Measurements from ENCODE around the gene TRAPPC3L.

The TRAPPC3L gene

DNA sequence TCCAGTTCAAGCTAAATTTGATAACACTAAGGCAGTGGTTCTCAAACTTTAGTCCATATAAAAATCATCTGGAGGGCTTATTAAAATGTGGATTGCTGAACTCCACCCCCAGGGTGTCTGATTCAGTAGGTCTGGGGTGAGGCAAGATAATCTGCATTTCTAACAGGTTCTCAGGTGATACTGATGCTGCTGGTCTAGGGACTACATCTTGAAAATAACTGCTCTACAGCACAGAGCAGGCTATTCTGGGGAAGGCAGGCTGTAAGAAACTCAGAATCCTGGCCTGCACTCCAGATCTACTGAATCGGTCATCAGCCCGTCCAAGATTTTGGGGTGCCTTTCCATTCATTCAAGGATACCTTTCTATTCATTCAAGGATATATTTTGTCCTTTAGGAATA lies 22.6 kb downstream of the TRAPPC3L start:
- Histone ChIP-seq H3K9me3 (ENCODE audit: control extremely low read depth in 1 of 5, control insufficient read depth in 4 of 5, insufficient read depth in 2 of 5, low read depth in 1 of 5, low read length in 4 of 5) (no peaks in the 10 kb centered on the region), H3K36me3 (ENCODE audit: control insufficient read depth in 4 of 4, insufficient read depth in 4 of 4, low read length in 3 of 4) (no peaks in the 10 kb centered on the region), H3K4me1 (ENCODE audit: control extremely low read depth in 1 of 4, control insufficient read depth in 4 of 4, insufficient read depth in 4 of 4, low read length in 3 of 4) (no peaks in the 10 kb centered on the region), H3K27ac (ENCODE audit: insufficient read depth in 1 of 2, low read depth in 1 of 2, low read length in 2 of 2, poor library complexity in 1 of 2, severe bottlenecking in 2 of 2) (no peak overlapping the region), H3K27me3 (replicated peaks in 2 of 5; ENCODE audit: control insufficient read depth in 4 of 5, insufficient read depth in 5 of 5, low read length in 4 of 5) (no peaks in the 10 kb centered on the region), H3K4me3 (ENCODE audit: control insufficient read depth in 1 of 7, extremely low read depth in 1 of 7, insufficient read depth in 4 of 7, low read depth in 2 of 7, low read length in 6 of 7) (no peak overlapping the region)
- ChIA-PET CTCF (interaction anchor here (0.6 to 2.4 kb wide), 6 partner anchors 9 to 303 kb away, joined by 3 to 8 read pairs (median 4); no protein-coding TSS in a partner anchor), POLR2A (no interaction called here)
- no peak for DNase-seq
- WGBS (ENCODE audit: insufficient coverage) = no CpG with 5 or more reads among the region's 2 CpGs

DNA sequence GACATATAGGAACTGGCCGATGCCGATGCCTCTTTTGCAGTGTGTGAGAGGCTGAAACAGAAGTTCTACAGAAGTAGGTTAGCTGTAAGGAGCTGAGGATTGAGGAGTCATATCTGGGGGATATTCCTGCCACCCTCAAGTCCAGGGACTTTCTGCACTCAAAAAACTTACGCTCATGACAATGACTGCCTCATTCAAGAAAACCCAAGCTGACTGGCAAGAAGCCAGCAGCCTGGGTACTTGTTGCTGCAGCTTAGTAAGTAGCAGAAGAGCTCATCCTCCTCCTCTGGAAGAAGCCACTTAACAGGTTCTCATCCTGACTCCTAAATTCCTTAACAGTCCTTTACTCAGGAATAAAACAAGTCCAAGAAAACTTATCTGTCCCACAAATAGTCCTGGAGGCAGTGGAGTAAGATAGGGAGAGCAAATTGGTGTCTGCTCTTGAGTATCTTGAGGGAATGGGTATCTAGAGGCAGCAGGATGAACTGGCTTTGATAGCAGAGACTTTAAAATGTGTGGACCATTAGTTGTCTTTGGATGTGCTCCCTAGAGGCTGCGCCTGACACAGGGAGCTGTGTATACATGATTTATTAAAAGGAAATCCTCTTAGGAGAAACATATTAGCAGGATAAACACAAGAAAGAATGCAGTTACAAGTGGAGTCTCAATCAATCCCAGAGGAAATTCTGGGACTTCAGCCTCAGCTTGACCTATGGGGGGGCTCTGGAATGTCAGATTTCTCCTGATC lies 26.7 kb downstream of the TRAPPC3L start:
- ChIA-PET CTCF (interaction anchor here (1.0 to 1.8 kb wide), 4 partner anchors 14 to 195 kb away, joined by 3 to 5 read pairs (median 4); no protein-coding TSS in a partner anchor), POLR2A (no interaction called here)
- H3K4me1 ChIP-seq (ENCODE audit: control extremely low read depth in 1 of 4, control insufficient read depth in 4 of 4, insufficient read depth in 4 of 4, low read length in 3 of 4) = peaks cover 0 to 3% (median 0%) of the 10 kb centered on the region in 4 experiments
- H3K9me3 ChIP-seq (ENCODE audit: control extremely low read depth in 1 of 5, control insufficient read depth in 4 of 5, insufficient read depth in 2 of 5, low read depth in 1 of 5, low read length in 4 of 5) = no peaks in the 10 kb centered on the region
- no peak overlapping the region for H3K27ac ChIP-seq (ENCODE audit: insufficient read depth in 1 of 2, low read depth in 1 of 2, low read length in 2 of 2, poor library complexity in 1 of 2, severe bottlenecking in 2 of 2)
- H3K4me3 ChIP-seq (ENCODE audit: control insufficient read depth in 1 of 7, extremely low read depth in 1 of 7, insufficient read depth in 4 of 7, low read depth in 2 of 7, low read length in 6 of 7) = no peak overlapping the region
- DNase-seq = peak in 2 of 3 donors; percentile 26 to 28
- 84% methylated on average over 4 of the region's 4 CpGs for WGBS (ENCODE audit: insufficient coverage)
- H3K27me3 ChIP-seq (replicated peaks in 2 of 5; ENCODE audit: control insufficient read depth in 4 of 5, insufficient read depth in 5 of 5, low read length in 4 of 5) = no peaks in the 10 kb centered on the region
- H3K36me3 ChIP-seq (ENCODE audit: control insufficient read depth in 4 of 4, insufficient read depth in 4 of 4, low read length in 3 of 4) = no peaks in the 10 kb centered on the region

- H3K36me3 ChIP-seq (ENCODE audit: control insufficient read depth in 4 of 4, insufficient read depth in 4 of 4, low read length in 3 of 4) = no peaks in the 10 kb centered on the region
- ChIA-PET POLR2A (no interaction called here), CTCF (interaction anchor here (0.8 to 2.0 kb wide), 10 partner anchors 15 to 227 kb away, joined by 3 to 9 read pairs (median 4); no protein-coding TSS in a partner anchor)
- H3K4me1 ChIP-seq (ENCODE audit: control extremely low read depth in 1 of 4, control insufficient read depth in 4 of 4, insufficient read depth in 4 of 4, low read length in 3 of 4) = peaks cover 0 to 3% (median 0%) of the 10 kb centered on the region in 4 experiments
- DNase-seq = no peak
- H3K4me3 ChIP-seq (ENCODE audit: control insufficient read depth in 1 of 7, extremely low read depth in 1 of 7, insufficient read depth in 4 of 7, low read depth in 2 of 7, low read length in 6 of 7) = no peak overlapping the region
- no peak overlapping the region for H3K27ac ChIP-seq (ENCODE audit: insufficient read depth in 1 of 2, low read depth in 1 of 2, low read length in 2 of 2, poor library complexity in 1 of 2, severe bottlenecking in 2 of 2)
- H3K9me3 ChIP-seq (ENCODE audit: control extremely low read depth in 1 of 5, control insufficient read depth in 4 of 5, insufficient read depth in 2 of 5, low read depth in 1 of 5, low read length in 4 of 5) = no peaks in the 10 kb centered on the region
- H3K27me3 ChIP-seq (replicated peaks in 2 of 5; ENCODE audit: control insufficient read depth in 4 of 5, insufficient read depth in 5 of 5, low read length in 4 of 5) = no peaks in the 10 kb centered on the region
Observed at GRCh38 chr6:116515141-116515540, 30.3 kb downstream of the TRAPPC3L start.

DNA sequence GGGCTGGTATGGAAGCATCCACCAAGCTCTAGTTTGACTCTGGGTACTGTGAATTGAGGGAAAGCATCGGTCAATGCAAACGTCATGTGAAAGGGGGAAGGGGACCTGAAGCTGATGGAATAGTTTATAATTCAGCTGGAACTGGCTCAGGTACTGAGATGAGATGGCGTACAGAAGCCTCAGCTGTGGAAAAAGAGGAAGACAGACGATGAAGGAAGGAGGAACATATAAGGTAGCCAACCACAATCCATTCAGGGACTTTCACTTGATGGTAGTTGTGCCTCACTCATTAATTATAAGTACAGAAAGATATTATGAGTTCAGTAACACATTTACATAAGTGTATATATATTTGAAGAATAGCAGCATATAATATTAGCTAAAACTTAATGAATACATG lies 31.4 kb downstream of the TRAPPC3L start:
- 80% methylated on average over 2 of the region's 4 CpGs for WGBS (ENCODE audit: insufficient coverage)
- Histone ChIP-seq H3K27me3 (replicated peaks in 2 of 5; ENCODE audit: control insufficient read depth in 4 of 5, insufficient read depth in 5 of 5, low read length in 4 of 5) (no peaks in the 10 kb centered on the region), H3K27ac (ENCODE audit: insufficient read depth in 1 of 2, low read depth in 1 of 2, low read length in 2 of 2, poor library complexity in 1 of 2, severe bottlenecking in 2 of 2) (no peak overlapping the region), H3K4me3 (ENCODE audit: control insufficient read depth in 1 of 7, extremely low read depth in 1 of 7, insufficient read depth in 4 of 7, low read depth in 2 of 7, low read length in 6 of 7) (no peak overlapping the region), H3K4me1 (ENCODE audit: control extremely low read depth in 1 of 4, control insufficient read depth in 4 of 4, insufficient read depth in 4 of 4, low read length in 3 of 4) (peaks cover 0 to 3% (median 0%) of the 10 kb centered on the region in 4 experiments), H3K9me3 (ENCODE audit: control extremely low read depth in 1 of 5, control insufficient read depth in 4 of 5, insufficient read depth in 2 of 5, low read depth in 1 of 5, low read length in 4 of 5) (peaks cover 0 to 3% (median 0%) of the 10 kb centered on the region in 5 experiments), H3K36me3 (ENCODE audit: control insufficient read depth in 4 of 4, insufficient read depth in 4 of 4, low read length in 3 of 4) (no peaks in the 10 kb centered on the region)
- peak in 2 of 3 donors; percentile 45 to 48 for DNase-seq
- ChIA-PET POLR2A (no interaction called here), CTCF (interaction anchor here (1.1 to 2.0 kb wide), 7 partner anchors 9 to 245 kb away, joined by 3 to 9 read pairs (median 4); no protein-coding TSS in a partner anchor)

DNA sequence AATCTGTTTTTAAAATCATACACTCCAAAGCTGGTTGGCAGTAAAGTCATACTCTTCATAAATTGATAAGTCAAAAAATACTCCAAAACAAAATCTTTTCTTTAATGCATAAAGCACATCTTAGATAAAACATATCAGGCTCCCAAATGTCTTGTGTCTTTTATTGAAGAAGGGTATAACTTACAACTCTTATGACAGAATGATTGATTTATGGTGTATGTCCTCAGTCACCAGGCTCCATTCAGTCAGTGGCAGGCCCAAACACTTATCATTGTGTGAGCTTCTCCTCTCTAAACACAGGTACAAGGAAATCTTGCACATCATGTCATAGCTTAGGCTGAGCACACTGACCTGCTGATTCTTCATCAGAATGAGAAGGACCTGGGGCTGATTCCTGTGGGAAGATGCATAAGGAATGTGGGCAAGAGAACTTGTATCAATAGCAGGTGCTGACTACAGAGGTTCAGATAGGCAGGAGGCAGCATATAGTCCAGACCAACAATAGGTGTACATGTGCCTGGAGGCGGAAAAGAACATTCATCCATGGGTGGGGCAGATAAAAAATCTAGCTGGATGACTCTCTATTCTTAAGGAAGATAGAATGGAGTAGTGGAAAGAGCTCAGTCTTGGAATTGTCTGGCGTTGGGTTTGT lies 32.1 kb downstream of the TRAPPC3L start:
- no peak overlapping the region for H3K27ac ChIP-seq (ENCODE audit: insufficient read depth in 1 of 2, low read depth in 1 of 2, low read length in 2 of 2, poor library complexity in 1 of 2, severe bottlenecking in 2 of 2)
- H3K36me3 ChIP-seq (ENCODE audit: control insufficient read depth in 4 of 4, insufficient read depth in 4 of 4, low read length in 3 of 4) = no peaks in the 10 kb centered on the region
- POLR2A ChIA-PET = no interaction called here
- H3K4me1 ChIP-seq (ENCODE audit: control extremely low read depth in 1 of 4, control insufficient read depth in 4 of 4, insufficient read depth in 4 of 4, low read length in 3 of 4) = peaks cover 0 to 3% (median 0%) of the 10 kb centered on the region in 4 experiments
- no peaks in the 10 kb centered on the region for H3K27me3 ChIP-seq (replicated peaks in 2 of 5; ENCODE audit: control insufficient read depth in 4 of 5, insufficient read depth in 5 of 5, low read length in 4 of 5)
- CTCF ChIA-PET = interaction anchor here (1.1 to 3.2 kb wide), 7 partner anchors 9 to 244 kb away, joined by 3 to 10 read pairs (median 4); no protein-coding TSS in a partner anchor
- peaks cover 0 to 4% (median 0%) of the 10 kb centered on the region in 5 experiments for H3K9me3 ChIP-seq (ENCODE audit: control extremely low read depth in 1 of 5, control insufficient read depth in 4 of 5, insufficient read depth in 2 of 5, low read depth in 1 of 5, low read length in 4 of 5)
- no peak for DNase-seq
- H3K4me3 ChIP-seq (ENCODE audit: control insufficient read depth in 1 of 7, extremely low read depth in 1 of 7, insufficient read depth in 4 of 7, low read depth in 2 of 7, low read length in 6 of 7) = no peak overlapping the region
- WGBS (ENCODE audit: insufficient coverage) = 100% methylated on average over 2 of the region's 2 CpGs

DNA sequence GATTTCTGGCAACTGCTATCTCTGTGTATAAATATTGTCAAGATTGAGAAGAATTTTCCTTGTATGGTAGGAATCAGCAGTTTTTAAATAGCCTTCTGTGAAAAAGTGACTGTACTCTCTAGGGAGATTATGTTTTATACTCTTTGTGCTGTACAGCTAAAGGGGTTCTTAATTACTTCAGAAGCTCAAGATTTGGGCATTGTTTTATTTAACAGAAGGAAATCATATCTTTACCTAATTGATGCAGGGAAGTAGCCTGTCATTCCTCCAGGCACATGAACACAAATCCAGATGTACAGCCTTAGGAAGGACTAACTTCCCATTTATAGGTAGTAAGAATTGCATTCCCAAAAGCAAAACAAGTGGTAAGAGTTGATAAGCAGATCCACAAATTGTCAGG lies 32.8 kb downstream of the TRAPPC3L start:
- Histone ChIP-seq H3K36me3 (ENCODE audit: control insufficient read depth in 4 of 4, insufficient read depth in 4 of 4, low read length in 3 of 4) (no peaks in the 10 kb centered on the region), H3K27me3 (replicated peaks in 2 of 5; ENCODE audit: control insufficient read depth in 4 of 5, insufficient read depth in 5 of 5, low read length in 4 of 5) (no peaks in the 10 kb centered on the region), H3K27ac (ENCODE audit: insufficient read depth in 1 of 2, low read depth in 1 of 2, low read length in 2 of 2, poor library complexity in 1 of 2, severe bottlenecking in 2 of 2) (no peak overlapping the region), H3K4me1 (ENCODE audit: control extremely low read depth in 1 of 4, control insufficient read depth in 4 of 4, insufficient read depth in 4 of 4, low read length in 3 of 4) (peaks cover 0 to 3% (median 0%) of the 10 kb centered on the region in 4 experiments), H3K4me3 (ENCODE audit: control insufficient read depth in 1 of 7, extremely low read depth in 1 of 7, insufficient read depth in 4 of 7, low read depth in 2 of 7, low read length in 6 of 7) (no peak overlapping the region), H3K9me3 (ENCODE audit: control extremely low read depth in 1 of 5, control insufficient read depth in 4 of 5, insufficient read depth in 2 of 5, low read depth in 1 of 5, low read length in 4 of 5) (peaks cover 0 to 7% (median 0%) of the 10 kb centered on the region in 5 experiments)
- POLR2A ChIA-PET = no interaction called here
- CTCF ChIA-PET = interaction anchor here (0.9 to 3.2 kb wide), 8 partner anchors 10 to 51 kb away, joined by 3 to 10 read pairs (median 4); no protein-coding TSS in a partner anchor
- DNase-seq = no peak

GRCh38 chr6:116512111-116512559 lies 33.3 kb downstream of the TRAPPC3L start:
- no peak for DNase-seq
- no peaks in the 10 kb centered on the region for H3K27me3 ChIP-seq (replicated peaks in 2 of 5; ENCODE audit: control insufficient read depth in 4 of 5, insufficient read depth in 5 of 5, low read length in 4 of 5)
- no peak overlapping the region for H3K27ac ChIP-seq (ENCODE audit: insufficient read depth in 1 of 2, low read depth in 1 of 2, low read length in 2 of 2, poor library complexity in 1 of 2, severe bottlenecking in 2 of 2)
- CTCF ChIA-PET = interaction anchor here (0.9 to 3.2 kb wide), 7 partner anchors 14 to 69 kb away, joined by 3 to 10 read pairs (median 4); no protein-coding TSS in a partner anchor
- H3K4me3 ChIP-seq (ENCODE audit: control insufficient read depth in 1 of 7, extremely low read depth in 1 of 7, insufficient read depth in 4 of 7, low read depth in 2 of 7, low read length in 6 of 7) = no peak overlapping the region
- POLR2A ChIA-PET = no interaction called here
- WGBS (ENCODE audit: insufficient coverage) = 77% methylated on average over 3 of the region's 4 CpGs
- peaks cover 0 to 3% (median 0%) of the 10 kb centered on the region in 4 experiments for H3K4me1 ChIP-seq (ENCODE audit: control extremely low read depth in 1 of 4, control insufficient read depth in 4 of 4, insufficient read depth in 4 of 4, low read length in 3 of 4)
- H3K36me3 ChIP-seq (ENCODE audit: control insufficient read depth in 4 of 4, insufficient read depth in 4 of 4, low read length in 3 of 4) = no peaks in the 10 kb centered on the region
- H3K9me3 ChIP-seq (ENCODE audit: control extremely low read depth in 1 of 5, control insufficient read depth in 4 of 5, insufficient read depth in 2 of 5, low read depth in 1 of 5, low read length in 4 of 5) = peaks cover 0 to 7% (median 0%) of the 10 kb centered on the region in 5 experiments
